ENCODE data around the gene DHX8.

The DHX8 gene

DNA sequence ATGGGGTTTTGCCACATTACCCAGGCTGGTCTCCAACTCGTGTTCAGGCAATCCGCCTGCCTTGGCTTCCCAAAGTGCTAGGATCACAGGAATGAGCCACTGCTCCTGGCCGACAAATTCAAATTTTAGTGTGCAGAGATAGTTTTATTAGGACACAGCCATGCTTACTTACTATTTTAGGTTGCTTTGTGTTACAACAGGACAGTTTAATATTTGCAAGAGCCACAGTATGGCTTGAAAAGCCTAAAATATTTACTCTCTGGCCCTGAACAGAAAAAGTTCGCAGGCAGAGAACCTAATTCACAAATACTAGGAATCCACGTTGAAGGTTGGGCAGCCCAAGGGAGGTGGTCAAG lies 75.0 kb downstream of the DHX8 start:
- H3K18ac ChIP-seq (ENCODE audit: low read length): no peak overlapping the region
- H3K79me1 ChIP-seq (ENCODE audit: low read length): peaks cover 3% of the 10 kb centered on the region
- DNase-seq: no peak
- H2AFZ ChIP-seq (ENCODE audit: insufficient read depth, low read length, poor library complexity): no peak overlapping the region
- H4K12ac ChIP-seq (ENCODE audit: low read depth, low read length): no peak overlapping the region
- no peak overlapping the region for H3K4ac ChIP-seq (ENCODE audit: low read depth, low read length)
- no CpG with 5 or more reads among the region's 5 CpGs for WGBS (ENCODE audit: extremely low coverage, insufficient coverage, insufficient read length)
- H4K91ac ChIP-seq (ENCODE audit: low read depth, low read length): peak overlapping the region; percentile 20
- no peak overlapping the region for H2BK120ac ChIP-seq (ENCODE audit: insufficient read depth, low read length, poor library complexity)
- no peaks in the 10 kb centered on the region for H3K9me3 ChIP-seq (ENCODE audit: insufficient read depth, low read depth, low read length)
- no peaks in the 10 kb centered on the region for H3K79me2 ChIP-seq (ENCODE audit: control insufficient read depth, insufficient read depth, low read length, poor library complexity)
- H2BK12ac ChIP-seq (ENCODE audit: low read length): no peak overlapping the region
- H3K36me3 ChIP-seq (ENCODE audit: control insufficient read depth in 1 of 2, insufficient read depth in 2 of 2, low read length in 2 of 2): no peaks in the 10 kb centered on the region
- H3K4me3 ChIP-seq (ENCODE audit: low read depth, low read length): no peak overlapping the region
- H3K9ac ChIP-seq (ENCODE audit: low read length): no peak overlapping the region
- no peak overlapping the region for H3K27ac ChIP-seq (ENCODE audit: low read depth, low read length)
- H3K14ac ChIP-seq (ENCODE audit: low read length): peak overlapping the region; percentile 56
- H3K4me2 ChIP-seq (ENCODE audit: low read length): no peak overlapping the region
- H2AK5ac ChIP-seq (ENCODE audit: low read length): no peak overlapping the region
- no peaks in the 10 kb centered on the region for H3K27me3 ChIP-seq (ENCODE audit: insufficient read depth, low read length)
- no peak overlapping the region for H4K8ac ChIP-seq (ENCODE audit: low read depth, low read length)
- H2BK5ac ChIP-seq (ENCODE audit: low read depth, low read length, poor library complexity): no peak overlapping the region
- peaks cover 18 to 20% of the 10 kb centered on the region in 2 experiments for H3K4me1 ChIP-seq (ENCODE audit: control insufficient read depth in 1 of 2, insufficient read depth in 2 of 2, low read length in 2 of 2)
- no peak overlapping the region for H3K23ac ChIP-seq (ENCODE audit: low read length)

DNA sequence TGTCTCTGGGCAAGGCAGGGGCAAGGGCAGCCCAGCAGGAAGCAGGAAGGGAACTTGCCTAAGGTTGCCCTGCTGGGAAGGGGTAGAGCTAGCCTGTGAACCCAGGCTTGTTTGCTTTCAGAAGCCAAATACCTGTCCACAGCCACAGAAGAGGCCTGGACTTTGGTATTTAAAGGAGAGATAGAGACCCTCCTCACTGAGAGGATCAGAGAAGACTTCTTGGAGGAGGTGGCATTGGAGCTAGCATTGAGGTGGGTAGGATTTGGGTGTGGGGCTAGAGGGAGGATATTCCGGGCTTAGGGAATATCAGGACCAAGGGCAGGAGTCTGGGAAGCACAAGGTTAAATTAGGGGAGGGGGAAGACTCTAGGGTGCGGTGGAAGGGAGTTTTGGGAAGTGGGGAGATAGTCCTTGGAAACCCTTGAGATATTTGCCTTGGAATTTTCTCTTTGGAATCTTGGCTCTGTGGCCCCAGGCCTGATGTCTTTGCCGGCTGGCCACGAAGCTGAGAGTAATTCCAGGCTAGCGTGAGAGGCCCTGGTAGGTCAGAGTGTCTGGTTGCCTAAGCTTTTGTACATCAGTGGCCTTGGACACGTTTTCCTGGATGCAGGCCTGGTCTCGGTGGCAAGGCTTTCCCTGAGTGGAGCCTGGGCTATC lies 75.5 kb downstream of the DHX8 start:
- H3K18ac ChIP-seq (ENCODE audit: low read length): no peak overlapping the region

DNA sequence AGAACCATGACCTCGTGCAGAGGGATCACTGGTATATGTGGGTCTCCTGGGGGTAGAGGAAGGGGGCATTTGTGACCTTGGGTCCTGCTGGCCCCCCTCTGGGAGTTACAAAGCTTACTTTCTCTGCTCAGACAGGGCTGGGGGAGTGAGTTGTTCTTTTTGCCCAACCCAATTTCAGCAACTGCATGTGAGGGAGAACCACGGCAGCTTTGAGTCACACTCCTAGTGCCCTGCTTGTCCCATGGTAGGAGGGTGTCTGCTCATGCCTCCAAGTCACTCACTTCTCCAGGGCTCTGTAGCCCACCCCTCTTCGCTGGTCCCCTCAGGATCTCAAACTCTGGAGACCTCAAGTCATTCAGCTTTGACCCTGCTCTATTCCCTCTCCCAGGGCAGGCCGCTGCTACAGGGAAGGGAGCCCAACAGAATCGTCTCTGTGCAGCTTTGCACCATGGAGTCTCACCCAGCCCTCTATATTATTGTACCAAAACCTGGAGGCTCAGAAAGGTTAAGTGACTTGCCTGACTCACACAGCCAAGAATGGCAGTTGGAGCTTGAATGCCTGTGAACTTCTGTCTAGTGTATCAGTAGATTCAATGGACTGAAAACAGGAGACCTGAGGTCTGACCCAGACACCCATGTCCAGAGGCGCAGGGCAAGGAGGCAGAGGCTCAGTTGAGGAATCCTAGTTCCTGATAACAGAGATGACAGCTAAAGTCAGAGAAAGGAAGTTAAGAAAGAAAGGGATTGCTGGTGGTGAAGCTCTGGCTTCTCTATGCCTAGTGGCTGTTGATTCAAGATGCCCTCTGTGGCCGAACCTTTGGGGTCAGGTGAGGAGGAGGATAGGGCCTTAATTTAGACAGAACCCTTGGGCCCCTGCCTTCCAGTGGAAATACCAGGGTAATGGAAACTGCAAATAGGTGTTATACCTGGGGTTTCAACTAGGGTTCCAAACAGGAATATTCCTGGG lies 77.0 kb downstream of the DHX8 start:
- DNase-seq: no peak
- Histone ChIP-seq H2AFZ (ENCODE audit: insufficient read depth, low read length, poor library complexity) (no peak overlapping the region), H3K4me3 (ENCODE audit: low read depth, low read length) (no peak overlapping the region), H3K36me3 (ENCODE audit: control insufficient read depth in 1 of 2, insufficient read depth in 2 of 2, low read length in 2 of 2) (no peaks in the 10 kb centered on the region), H4K8ac (ENCODE audit: low read depth, low read length) (no peak overlapping the region), H3K27ac (ENCODE audit: low read depth, low read length) (no peak overlapping the region), H3K4ac (ENCODE audit: low read depth, low read length) (no peak overlapping the region), H3K4me1 (ENCODE audit: control insufficient read depth in 1 of 2, insufficient read depth in 2 of 2, low read length in 2 of 2) (peaks cover 18 to 20% of the 10 kb centered on the region in 2 experiments), H3K79me2 (ENCODE audit: control insufficient read depth, insufficient read depth, low read length, poor library complexity) (no peaks in the 10 kb centered on the region), H3K9ac (ENCODE audit: low read length) (no peak overlapping the region), H2AK5ac (ENCODE audit: low read length) (no peak overlapping the region), H3K4me2 (ENCODE audit: low read length) (no peak overlapping the region), H3K23ac (ENCODE audit: low read length) (no peak overlapping the region), H3K79me1 (ENCODE audit: low read length) (peaks cover 3% of the 10 kb centered on the region), H3K18ac (ENCODE audit: low read length) (no peak overlapping the region), H4K91ac (ENCODE audit: low read depth, low read length) (peak overlapping the region; percentile 1), H3K9me3 (ENCODE audit: insufficient read depth, low read depth, low read length) (no peaks in the 10 kb centered on the region), H4K12ac (ENCODE audit: low read depth, low read length) (no peak overlapping the region), H2BK12ac (ENCODE audit: low read length) (no peak overlapping the region), H3K14ac (ENCODE audit: low read length) (no peak overlapping the region), H2BK120ac (ENCODE audit: insufficient read depth, low read length, poor library complexity) (peak overlapping the region; percentile 5), H3K27me3 (ENCODE audit: insufficient read depth, low read length) (no peaks in the 10 kb centered on the region), H2BK5ac (ENCODE audit: low read depth, low read length, poor library complexity) (no peak overlapping the region)
- WGBS (ENCODE audit: extremely low coverage, insufficient coverage, insufficient read length): no CpG with 5 or more reads among the region's 7 CpGs

More for the DNA sequence above, 75.5 kb downstream of the DHX8 start:
- Histone ChIP-seq H3K4me2 (ENCODE audit: low read length) (no peak overlapping the region), H3K4me3 (ENCODE audit: low read depth, low read length) (no peak overlapping the region), H3K27me3 (ENCODE audit: insufficient read depth, low read length) (no peaks in the 10 kb centered on the region), H3K79me2 (ENCODE audit: control insufficient read depth, insufficient read depth, low read length, poor library complexity) (no peaks in the 10 kb centered on the region), H3K9me3 (ENCODE audit: insufficient read depth, low read depth, low read length) (no peaks in the 10 kb centered on the region), H4K12ac (ENCODE audit: low read depth, low read length) (no peak overlapping the region), H4K91ac (ENCODE audit: low read depth, low read length) (peak overlapping the region; percentile 20), H3K36me3 (ENCODE audit: control insufficient read depth in 1 of 2, insufficient read depth in 2 of 2, low read length in 2 of 2) (no peaks in the 10 kb centered on the region), H3K14ac (ENCODE audit: low read length) (peak overlapping the region; percentile 56), H2BK12ac (ENCODE audit: low read length) (no peak overlapping the region), H2BK120ac (ENCODE audit: insufficient read depth, low read length, poor library complexity) (peak overlapping the region; percentile 14), H3K4ac (ENCODE audit: low read depth, low read length) (no peak overlapping the region), H3K27ac (ENCODE audit: low read depth, low read length) (no peak overlapping the region), H3K4me1 (ENCODE audit: control insufficient read depth in 1 of 2, insufficient read depth in 2 of 2, low read length in 2 of 2) (peaks cover 18 to 20% of the 10 kb centered on the region in 2 experiments), H3K79me1 (ENCODE audit: low read length) (peaks cover 3% of the 10 kb centered on the region), H2AFZ (ENCODE audit: insufficient read depth, low read length, poor library complexity) (no peak overlapping the region), H3K23ac (ENCODE audit: low read length) (no peak overlapping the region), H2BK5ac (ENCODE audit: low read depth, low read length, poor library complexity) (peak overlapping the region; percentile 6), H4K8ac (ENCODE audit: low read depth, low read length) (no peak overlapping the region), H3K9ac (ENCODE audit: low read length) (no peak overlapping the region), H2AK5ac (ENCODE audit: low read length) (no peak overlapping the region)
- DNase-seq: no peak
- no CpG with 5 or more reads among the region's 7 CpGs for WGBS (ENCODE audit: extremely low coverage, insufficient coverage, insufficient read length)

DNA sequence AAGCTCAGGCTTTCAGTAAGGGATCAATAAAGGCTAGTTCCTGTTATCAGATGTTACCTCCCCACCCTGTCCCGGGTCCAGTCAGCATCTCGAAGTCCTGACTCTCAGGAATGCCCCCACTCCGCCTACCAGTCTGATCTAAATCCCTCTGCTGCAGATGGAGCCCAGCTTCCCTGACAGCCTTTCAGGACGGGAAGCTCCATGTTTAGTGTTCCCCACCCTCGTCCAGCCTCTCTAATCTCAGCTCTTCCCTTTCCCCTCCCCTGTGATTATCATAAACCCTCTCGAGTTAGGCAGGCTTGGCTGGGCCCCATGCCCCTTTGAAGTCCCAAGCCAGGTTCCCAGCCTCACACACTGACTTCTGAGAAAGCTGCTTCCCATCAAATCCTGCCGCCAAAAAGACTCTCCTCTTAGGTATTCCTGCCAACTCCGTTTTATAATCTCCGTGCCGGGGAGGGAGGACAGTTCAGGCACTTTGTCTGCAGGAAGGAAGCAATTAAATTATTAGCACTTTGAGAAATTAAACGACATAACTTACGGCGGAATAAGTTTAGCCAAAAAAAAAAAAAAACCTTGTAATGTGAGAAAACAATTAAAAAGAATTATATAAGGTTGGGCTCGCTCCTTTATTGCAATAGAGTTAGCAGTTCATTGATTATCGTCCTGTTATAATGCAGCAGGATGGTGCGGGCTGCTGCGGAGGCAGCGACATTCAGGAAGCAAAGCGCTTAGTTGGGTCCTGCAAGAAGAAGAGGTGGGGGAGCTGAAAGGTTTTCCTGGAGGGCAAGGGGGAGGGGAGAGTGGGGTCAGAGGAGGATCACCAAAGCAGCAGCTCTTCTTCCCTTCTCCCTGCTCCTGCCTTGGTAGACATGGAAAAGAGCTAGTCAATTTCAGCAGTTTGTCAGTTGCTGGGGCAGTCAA lies 79.2 kb downstream of the DHX8 start:
- H3K79me2 ChIP-seq (ENCODE audit: control insufficient read depth, insufficient read depth, low read length, poor library complexity): no peaks in the 10 kb centered on the region
- no peak overlapping the region for H3K14ac ChIP-seq (ENCODE audit: low read length)
- H3K79me1 ChIP-seq (ENCODE audit: low read length): peaks cover 3% of the 10 kb centered on the region
- H3K23ac ChIP-seq (ENCODE audit: low read length): no peak overlapping the region
- H3K4ac ChIP-seq (ENCODE audit: low read depth, low read length): no peak overlapping the region
- H3K27me3 ChIP-seq (ENCODE audit: insufficient read depth, low read length): no peaks in the 10 kb centered on the region
- no peak overlapping the region for H3K18ac ChIP-seq (ENCODE audit: low read length)
- H3K27ac ChIP-seq (ENCODE audit: low read depth, low read length): no peak overlapping the region
- peaks cover 18 to 20% of the 10 kb centered on the region in 2 experiments for H3K4me1 ChIP-seq (ENCODE audit: control insufficient read depth in 1 of 2, insufficient read depth in 2 of 2, low read length in 2 of 2)
- H3K4me3 ChIP-seq (ENCODE audit: low read depth, low read length): no peak overlapping the region
- H3K9me3 ChIP-seq (ENCODE audit: insufficient read depth, low read depth, low read length): no peaks in the 10 kb centered on the region
- no peak overlapping the region for H2BK12ac ChIP-seq (ENCODE audit: low read length)
- H3K4me2 ChIP-seq (ENCODE audit: low read length): no peak overlapping the region
- H3K9ac ChIP-seq (ENCODE audit: low read length): no peak overlapping the region
- H4K8ac ChIP-seq (ENCODE audit: low read depth, low read length): no peak overlapping the region
- no peak overlapping the region for H2BK120ac ChIP-seq (ENCODE audit: insufficient read depth, low read length, poor library complexity)
- no peak overlapping the region for H4K12ac ChIP-seq (ENCODE audit: low read depth, low read length)
- no CpG with 5 or more reads among the region's 19 CpGs for WGBS (ENCODE audit: extremely low coverage, insufficient coverage, insufficient read length)
- no peaks in the 10 kb centered on the region for H3K36me3 ChIP-seq (ENCODE audit: control insufficient read depth in 1 of 2, insufficient read depth in 2 of 2, low read length in 2 of 2)
- H2AFZ ChIP-seq (ENCODE audit: insufficient read depth, low read length, poor library complexity): peak overlapping the region; percentile 23
- H4K91ac ChIP-seq (ENCODE audit: low read depth, low read length): no peak overlapping the region
- no peak for DNase-seq
- H2AK5ac ChIP-seq (ENCODE audit: low read length): no peak overlapping the region
- H2BK5ac ChIP-seq (ENCODE audit: low read depth, low read length, poor library complexity): no peak overlapping the region

Measured in trophoblast cell (in vitro differentiated cells and primary cell).